ENCODE data around the gene RASA3.
"Not testable (repeated sequence)": the region's sequence is repeated elsewhere in the genome, so short reads cannot be mapped to it uniquely, and the experiment has no call there.

RASA3 gene

DNA sequence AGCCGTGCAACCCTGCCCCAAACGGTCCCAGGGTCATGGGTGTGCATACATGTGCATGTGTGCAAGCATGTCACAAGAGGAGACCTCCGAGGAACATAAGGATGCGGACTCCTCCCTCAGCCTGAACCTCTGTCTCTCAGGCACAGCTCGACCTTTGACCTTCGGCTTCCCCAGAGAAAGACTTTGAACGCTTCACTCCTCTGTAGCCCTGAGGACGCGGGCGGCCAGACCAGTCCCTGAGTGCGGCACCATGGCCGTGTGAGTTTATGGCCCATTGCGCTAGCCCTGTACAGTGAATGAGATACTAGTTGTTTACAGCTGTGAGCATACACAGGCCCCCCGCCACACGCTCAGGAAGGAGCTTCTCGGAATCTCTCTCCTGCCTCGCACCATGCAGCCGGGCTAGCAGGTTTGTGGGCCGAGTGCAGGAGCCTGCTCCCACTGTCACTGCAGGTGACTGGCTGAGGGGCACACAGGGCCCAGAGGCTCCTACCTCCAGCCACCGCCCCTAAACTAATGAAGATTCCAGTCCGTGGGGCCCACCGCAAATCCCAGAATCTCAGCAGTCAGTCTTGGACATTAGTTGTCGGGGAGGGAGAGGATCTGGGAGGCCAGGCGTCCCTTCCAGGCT, 10.8 kb downstream of the RASA3 start:
- H3K27ac ChIP-seq (ENCODE audit: insufficient read depth in 1 of 2, low read depth in 1 of 2, low read length in 2 of 2, poor library complexity in 1 of 2, severe bottlenecking in 2 of 2), result no peak overlapping the region
- H3K4me3 ChIP-seq (ENCODE audit: control insufficient read depth in 1 of 7, extremely low read depth in 1 of 7, insufficient read depth in 4 of 7, low read depth in 2 of 7, low read length in 6 of 7), result no peak overlapping the region
- peaks cover 0 to 66% (median 43%) of the 10 kb centered on the region in 4 experiments for H3K4me1 ChIP-seq (ENCODE audit: control extremely low read depth in 1 of 4, control insufficient read depth in 4 of 4, insufficient read depth in 4 of 4, low read length in 3 of 4)
- H3K9me3 ChIP-seq (ENCODE audit: control extremely low read depth in 1 of 5, control insufficient read depth in 4 of 5, insufficient read depth in 2 of 5, low read depth in 1 of 5, low read length in 4 of 5), result no peaks in the 10 kb centered on the region
- ChIA-PET CTCF (interaction anchor here (0.9 to 2.1 kb wide), 4 partner anchors 9 to 102 kb away, joined by 3 to 7 read pairs (median 3); no protein-coding TSS in a partner anchor), POLR2A (no interaction called here)
- no peaks in the 10 kb centered on the region for H3K27me3 ChIP-seq (replicated peaks in 2 of 5; ENCODE audit: control insufficient read depth in 4 of 5, insufficient read depth in 5 of 5, low read length in 4 of 5)
- 97% methylated on average over 18 of the region's 24 CpGs for WGBS (ENCODE audit: insufficient coverage)
- no peak for DNase-seq
- peaks cover 0 to 7% (median under 1%) of the 10 kb centered on the region in 4 experiments for H3K36me3 ChIP-seq (ENCODE audit: control insufficient read depth in 4 of 4, insufficient read depth in 4 of 4, low read length in 3 of 4)

DNA sequence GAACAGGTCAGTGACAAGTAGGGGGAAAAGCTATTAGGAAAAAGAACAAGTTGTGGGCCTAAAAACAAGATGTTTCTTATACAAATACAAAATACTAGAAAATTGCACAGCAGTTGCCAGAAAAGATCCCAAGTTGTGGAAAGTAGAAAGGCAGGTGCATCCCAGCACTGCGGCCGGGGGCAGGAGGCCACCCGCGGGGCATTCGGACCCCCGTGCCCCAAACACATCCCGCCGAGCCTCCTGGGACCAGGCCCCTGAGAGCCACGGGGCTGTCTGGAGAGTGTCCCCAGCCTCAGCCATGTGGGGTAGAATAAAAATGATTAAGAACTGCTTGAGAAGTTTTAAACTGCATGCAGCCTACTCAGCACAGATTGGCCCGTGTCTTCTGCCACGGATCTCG, 11.4 kb downstream of the RASA3 start:
- Histone ChIP-seq H3K4me1 (ENCODE audit: control extremely low read depth in 1 of 4, control insufficient read depth in 4 of 4, insufficient read depth in 4 of 4, low read length in 3 of 4) (peaks cover 0 to 68% (median 41%) of the 10 kb centered on the region in 4 experiments), H3K27me3 (replicated peaks in 2 of 5; ENCODE audit: control insufficient read depth in 4 of 5, insufficient read depth in 5 of 5, low read length in 4 of 5) (no peaks in the 10 kb centered on the region), H3K9me3 (ENCODE audit: control extremely low read depth in 1 of 5, control insufficient read depth in 4 of 5, insufficient read depth in 2 of 5, low read depth in 1 of 5, low read length in 4 of 5) (no peaks in the 10 kb centered on the region), H3K36me3 (ENCODE audit: control insufficient read depth in 4 of 4, insufficient read depth in 4 of 4, low read length in 3 of 4) (peaks cover 0 to 7% (median 1%) of the 10 kb centered on the region in 4 experiments), H3K27ac (ENCODE audit: insufficient read depth in 1 of 2, low read depth in 1 of 2, low read length in 2 of 2, poor library complexity in 1 of 2, severe bottlenecking in 2 of 2) (no peak overlapping the region), H3K4me3 (ENCODE audit: control insufficient read depth in 1 of 7, extremely low read depth in 1 of 7, insufficient read depth in 4 of 7, low read depth in 2 of 7, low read length in 6 of 7) (no peak overlapping the region)
- ChIA-PET CTCF (interaction anchor here (1.1 to 1.8 kb wide), 2 partner anchors 23 to 93 kb away, joined by 3 read pairs; no protein-coding TSS in a partner anchor), POLR2A (no interaction called here)
- WGBS (ENCODE audit: insufficient coverage), result 96% methylated on average over 4 of the region's 12 CpGs
- no peak for DNase-seq

DNA sequence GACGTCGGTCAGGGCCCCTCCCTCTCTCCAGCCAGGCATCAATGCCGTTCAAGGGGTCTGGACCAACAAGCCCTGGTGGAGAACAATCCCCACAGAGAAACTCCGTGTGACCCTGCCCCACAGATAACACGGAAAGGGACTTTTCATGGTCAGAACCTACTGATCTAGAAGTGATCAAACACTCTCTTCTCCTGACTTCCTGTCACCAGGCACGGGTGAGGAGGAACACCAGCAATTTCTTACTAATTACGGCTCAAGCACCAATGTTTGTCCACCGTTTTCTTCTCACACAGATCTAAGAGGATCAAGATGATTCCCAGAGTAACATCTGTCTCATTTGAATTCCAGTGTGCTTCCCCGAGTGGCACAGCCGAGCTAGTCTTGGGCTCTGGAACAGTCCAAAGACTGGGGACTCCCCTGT, 11.8 kb downstream of the RASA3 start:
- CTCF ChIA-PET, result interaction anchor here (1.8 kb wide), 1 partner anchor 93 kb away, joined by 3 read pairs; no protein-coding TSS in a partner anchor
- Histone ChIP-seq H3K4me1 (ENCODE audit: control extremely low read depth in 1 of 4, control insufficient read depth in 4 of 4, insufficient read depth in 4 of 4, low read length in 3 of 4) (peaks cover 0 to 72% (median 43%) of the 10 kb centered on the region in 4 experiments), H3K27ac (ENCODE audit: insufficient read depth in 1 of 2, low read depth in 1 of 2, low read length in 2 of 2, poor library complexity in 1 of 2, severe bottlenecking in 2 of 2) (no peak overlapping the region), H3K36me3 (ENCODE audit: control insufficient read depth in 4 of 4, insufficient read depth in 4 of 4, low read length in 3 of 4) (peaks cover 0 to 7% (median 1%) of the 10 kb centered on the region in 4 experiments), H3K4me3 (ENCODE audit: control insufficient read depth in 1 of 7, extremely low read depth in 1 of 7, insufficient read depth in 4 of 7, low read depth in 2 of 7, low read length in 6 of 7) (no peak overlapping the region), H3K9me3 (ENCODE audit: control extremely low read depth in 1 of 5, control insufficient read depth in 4 of 5, insufficient read depth in 2 of 5, low read depth in 1 of 5, low read length in 4 of 5) (no peaks in the 10 kb centered on the region), H3K27me3 (replicated peaks in 2 of 5; ENCODE audit: control insufficient read depth in 4 of 5, insufficient read depth in 5 of 5, low read length in 4 of 5) (no peaks in the 10 kb centered on the region)
- DNase-seq, result no peak
- POLR2A ChIA-PET, result no interaction called here
- 46% methylated on average over 8 of the region's 10 CpGs for WGBS (ENCODE audit: insufficient coverage)

DNA sequence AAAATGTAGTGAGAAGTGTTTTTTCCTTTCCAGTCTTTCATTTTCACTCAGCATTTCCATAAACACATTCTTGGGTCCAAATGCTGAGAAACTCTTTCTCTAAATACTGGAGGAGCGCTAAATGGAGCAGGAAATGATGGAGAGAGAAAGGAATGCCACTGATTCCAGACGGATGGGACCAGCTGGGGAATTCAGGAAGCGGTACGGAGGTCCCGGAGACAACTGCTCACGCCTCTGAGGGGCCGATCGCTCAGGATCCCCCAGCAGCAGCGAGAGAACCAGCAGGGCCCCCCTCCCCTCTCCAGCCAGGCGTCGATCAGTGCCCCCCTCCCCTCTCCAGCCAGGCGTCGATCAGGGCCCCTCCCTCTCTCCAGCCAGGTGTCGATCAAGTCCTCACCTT, 13.2 kb downstream of the RASA3 start:
- Histone ChIP-seq H3K27me3 (replicated peaks in 2 of 5; ENCODE audit: control insufficient read depth in 4 of 5, insufficient read depth in 5 of 5, low read length in 4 of 5) (no peaks in the 10 kb centered on the region), H3K4me3 (ENCODE audit: control insufficient read depth in 1 of 7, extremely low read depth in 1 of 7, insufficient read depth in 4 of 7, low read depth in 2 of 7, low read length in 6 of 7) (peak overlapping the region in 3 of 7 experiments; percentile 49 to 67 (median 55)), H3K4me1 (ENCODE audit: control extremely low read depth in 1 of 4, control insufficient read depth in 4 of 4, insufficient read depth in 4 of 4, low read length in 3 of 4) (peaks cover 0 to 71% (median 42%) of the 10 kb centered on the region in 4 experiments), H3K9me3 (ENCODE audit: control extremely low read depth in 1 of 5, control insufficient read depth in 4 of 5, insufficient read depth in 2 of 5, low read depth in 1 of 5, low read length in 4 of 5) (no peaks in the 10 kb centered on the region), H3K27ac (ENCODE audit: insufficient read depth in 1 of 2, low read depth in 1 of 2, low read length in 2 of 2, poor library complexity in 1 of 2, severe bottlenecking in 2 of 2) (no peak overlapping the region), H3K36me3 (ENCODE audit: control insufficient read depth in 4 of 4, insufficient read depth in 4 of 4, low read length in 3 of 4) (peaks cover 0 to 2% (median 1%) of the 10 kb centered on the region in 4 experiments)
- CTCF ChIA-PET, result no interaction called here
- DNase-seq, result no peak
- POLR2A ChIA-PET, result no interaction called here
- 24% methylated on average over 6 of the region's 14 CpGs for WGBS (ENCODE audit: insufficient coverage)

DNA sequence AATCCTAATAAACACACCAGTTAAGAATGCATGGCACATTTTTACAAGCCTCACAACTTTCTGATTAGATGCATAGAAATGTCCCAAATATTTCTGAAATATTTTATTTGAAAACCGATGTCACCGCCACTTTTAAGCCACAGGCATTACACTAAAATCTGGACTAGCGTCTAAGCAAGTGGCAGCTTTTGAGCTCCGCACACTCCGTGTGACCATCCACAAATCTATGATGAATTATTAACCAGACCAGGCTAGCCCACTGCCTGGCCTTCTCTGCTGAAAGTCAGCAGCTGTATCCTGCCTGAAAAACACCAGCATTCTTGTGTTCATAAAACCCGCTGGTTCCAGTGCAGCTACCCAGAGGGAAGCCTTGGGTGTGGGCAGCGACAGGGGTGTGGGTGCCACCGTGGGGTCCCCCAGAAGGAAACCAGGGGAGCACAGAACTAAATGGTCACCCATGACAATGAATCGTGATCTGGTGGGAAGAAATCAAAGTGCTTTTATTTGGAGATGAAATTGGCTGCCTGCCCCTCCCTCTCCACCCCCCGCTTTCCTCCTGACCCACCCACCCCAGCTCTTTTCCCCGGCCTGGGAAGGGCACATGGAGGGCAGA, 13.8 kb downstream of the RASA3 start:
- H3K27ac ChIP-seq (ENCODE audit: insufficient read depth in 1 of 2, low read depth in 1 of 2, low read length in 2 of 2, poor library complexity in 1 of 2, severe bottlenecking in 2 of 2), result no peak overlapping the region
- H3K4me3 ChIP-seq (ENCODE audit: control insufficient read depth in 1 of 7, extremely low read depth in 1 of 7, insufficient read depth in 4 of 7, low read depth in 2 of 7, low read length in 6 of 7), result peak overlapping the region in 1 of 7 experiments; percentile 67
- POLR2A ChIA-PET, result no interaction called here
- no peaks in the 10 kb centered on the region for H3K9me3 ChIP-seq (ENCODE audit: control extremely low read depth in 1 of 5, control insufficient read depth in 4 of 5, insufficient read depth in 2 of 5, low read depth in 1 of 5, low read length in 4 of 5)
- 64% methylated on average over 8 of the region's 11 CpGs for WGBS (ENCODE audit: insufficient coverage)
- peak in 1 of 3 donors; percentile 47 for DNase-seq
- no peaks in the 10 kb centered on the region for H3K27me3 ChIP-seq (replicated peaks in 2 of 5; ENCODE audit: control insufficient read depth in 4 of 5, insufficient read depth in 5 of 5, low read length in 4 of 5)
- CTCF ChIA-PET, result no interaction called here
- H3K36me3 ChIP-seq (ENCODE audit: control insufficient read depth in 4 of 4, insufficient read depth in 4 of 4, low read length in 3 of 4), result peaks cover 0 to 6% (median 2%) of the 10 kb centered on the region in 4 experiments
- H3K4me1 ChIP-seq (ENCODE audit: control extremely low read depth in 1 of 4, control insufficient read depth in 4 of 4, insufficient read depth in 4 of 4, low read length in 3 of 4), result peaks cover 0 to 67% (median 40%) of the 10 kb centered on the region in 4 experiments

DNA sequence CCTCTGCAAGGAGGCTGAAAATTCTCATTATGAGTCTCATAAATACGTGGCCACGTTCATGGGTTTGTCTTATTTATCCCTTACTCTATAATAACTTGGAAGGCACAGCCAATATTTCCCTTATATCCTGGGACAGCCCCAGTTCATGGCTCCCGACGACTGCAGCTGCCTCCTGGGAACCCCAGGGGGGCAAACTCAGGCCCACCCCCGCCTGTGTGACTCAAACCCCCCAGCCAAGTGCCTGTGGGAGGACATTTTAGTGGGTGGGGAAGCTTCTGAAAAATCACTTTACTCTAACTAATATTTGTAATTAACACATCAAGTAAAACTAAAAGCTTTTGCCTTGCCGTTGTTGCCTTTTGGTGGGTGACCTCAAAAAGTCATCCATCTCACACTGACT, 14.3 kb downstream of the RASA3 start:
- ChIA-PET POLR2A (interaction anchor here (0.6 kb wide), 1 partner anchor 179 kb away, joined by 3 read pairs; no protein-coding TSS in a partner anchor), CTCF (no interaction called here)
- Histone ChIP-seq H3K9me3 (ENCODE audit: control extremely low read depth in 1 of 5, control insufficient read depth in 4 of 5, insufficient read depth in 2 of 5, low read depth in 1 of 5, low read length in 4 of 5) (no peaks in the 10 kb centered on the region), H3K27me3 (replicated peaks in 2 of 5; ENCODE audit: control insufficient read depth in 4 of 5, insufficient read depth in 5 of 5, low read length in 4 of 5) (no peaks in the 10 kb centered on the region), H3K27ac (ENCODE audit: insufficient read depth in 1 of 2, low read depth in 1 of 2, low read length in 2 of 2, poor library complexity in 1 of 2, severe bottlenecking in 2 of 2) (no peak overlapping the region), H3K4me1 (ENCODE audit: control extremely low read depth in 1 of 4, control insufficient read depth in 4 of 4, insufficient read depth in 4 of 4, low read length in 3 of 4) (peaks cover 0 to 62% (median 35%) of the 10 kb centered on the region in 4 experiments), H3K4me3 (ENCODE audit: control insufficient read depth in 1 of 7, extremely low read depth in 1 of 7, insufficient read depth in 4 of 7, low read depth in 2 of 7, low read length in 6 of 7) (no peak overlapping the region), H3K36me3 (ENCODE audit: control insufficient read depth in 4 of 4, insufficient read depth in 4 of 4, low read length in 3 of 4) (peaks cover 0 to 6% (median 4%) of the 10 kb centered on the region in 4 experiments)
- WGBS (ENCODE audit: insufficient coverage), result 100% methylated on average over 3 of the region's 6 CpGs
- DNase-seq, result no peak

DNA sequence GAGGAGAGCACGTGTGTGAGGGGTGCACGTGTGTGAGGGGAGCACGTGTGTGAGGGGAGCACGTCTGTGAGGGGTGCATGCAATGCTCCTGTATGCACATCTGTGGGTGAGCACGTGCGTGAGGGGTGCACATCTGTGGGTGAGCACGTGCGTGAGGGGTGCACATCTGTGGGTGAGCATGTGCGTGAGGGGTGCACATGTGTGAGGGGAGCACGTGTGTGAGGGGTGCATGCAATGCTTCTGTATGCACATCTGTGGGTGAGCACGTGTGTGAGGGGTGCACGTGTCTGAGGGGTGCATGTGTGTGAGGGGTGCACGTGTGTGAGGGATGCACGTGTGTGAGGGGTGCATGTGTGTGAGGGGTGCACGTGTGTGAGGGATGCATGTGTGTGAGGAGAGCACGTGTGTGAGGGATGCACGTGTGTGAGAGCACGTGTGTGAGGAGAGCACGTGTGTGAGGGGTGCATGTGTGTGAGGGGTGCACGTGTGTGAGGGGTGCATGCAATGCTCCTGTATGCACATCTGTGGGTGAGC, 15.0 kb downstream of the RASA3 start:
- 97% methylated on average over 20 of the region's 20 CpGs for WGBS (ENCODE audit: insufficient coverage)
- H3K27me3 ChIP-seq (replicated peaks in 2 of 5; ENCODE audit: control insufficient read depth in 4 of 5, insufficient read depth in 5 of 5, low read length in 4 of 5); DNase-seq; H3K27ac ChIP-seq (ENCODE audit: insufficient read depth in 1 of 2, low read depth in 1 of 2, low read length in 2 of 2, poor library complexity in 1 of 2, severe bottlenecking in 2 of 2); CTCF ChIA-PET; H3K36me3 ChIP-seq (ENCODE audit: control insufficient read depth in 4 of 4, insufficient read depth in 4 of 4, low read length in 3 of 4); H3K9me3 ChIP-seq (ENCODE audit: control extremely low read depth in 1 of 5, control insufficient read depth in 4 of 5, insufficient read depth in 2 of 5, low read depth in 1 of 5, low read length in 4 of 5); H3K4me3 ChIP-seq (ENCODE audit: control insufficient read depth in 1 of 7, extremely low read depth in 1 of 7, insufficient read depth in 4 of 7, low read depth in 2 of 7, low read length in 6 of 7): not testable (repeated sequence)
- H3K4me1 ChIP-seq (ENCODE audit: control extremely low read depth in 1 of 4, control insufficient read depth in 4 of 4, insufficient read depth in 4 of 4, low read length in 3 of 4), result peaks cover 0 to 61% (median 29%) of the 10 kb centered on the region in 4 experiments
- POLR2A ChIA-PET, result interaction anchor here (0.6 kb wide), 1 partner anchor 178 kb away, joined by 3 read pairs; no protein-coding TSS in a partner anchor
